ENCODE data around the gene WDR54. TPM values are rescaled to one million over a fixed set of nuclear protein-coding genes. Genes with fewer than 3 reads are reported as not detected.
A peak's percentile ranks its signal among the peaks of the same experiment; 100 is the strongest.
"Not testable (repeated sequence)": the region's sequence is repeated elsewhere in the genome, so short reads cannot be mapped to it uniquely, and the experiment has no call there.

WDR54 gene
- polyA plus RNA-seq, 1 of the 3 experiments (the other 2 are of a cell fraction) = 61.6 TPM

DNA sequence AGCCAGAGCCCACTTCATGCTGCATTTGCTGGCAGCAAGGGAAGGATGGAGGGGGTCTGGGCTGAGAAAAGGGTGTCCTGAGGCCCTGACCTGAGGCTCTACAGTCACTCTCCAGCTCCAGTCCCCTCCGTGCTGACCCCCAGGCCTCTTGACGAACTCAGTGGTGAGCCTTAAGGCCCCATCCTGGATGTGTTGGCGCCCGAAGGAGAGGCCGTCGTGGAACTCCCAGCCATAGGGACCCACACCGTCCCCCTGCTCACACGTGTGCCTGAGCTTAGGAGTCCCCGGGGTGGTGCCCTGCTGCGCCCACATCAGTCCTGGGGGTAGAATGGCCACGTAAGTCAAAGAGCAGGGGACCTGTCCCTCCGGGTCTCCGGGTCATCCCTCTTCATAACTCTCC is 42.9 kb downstream of the WDR54 start (continued):
- TF ChIP-seq, protein P1, sequence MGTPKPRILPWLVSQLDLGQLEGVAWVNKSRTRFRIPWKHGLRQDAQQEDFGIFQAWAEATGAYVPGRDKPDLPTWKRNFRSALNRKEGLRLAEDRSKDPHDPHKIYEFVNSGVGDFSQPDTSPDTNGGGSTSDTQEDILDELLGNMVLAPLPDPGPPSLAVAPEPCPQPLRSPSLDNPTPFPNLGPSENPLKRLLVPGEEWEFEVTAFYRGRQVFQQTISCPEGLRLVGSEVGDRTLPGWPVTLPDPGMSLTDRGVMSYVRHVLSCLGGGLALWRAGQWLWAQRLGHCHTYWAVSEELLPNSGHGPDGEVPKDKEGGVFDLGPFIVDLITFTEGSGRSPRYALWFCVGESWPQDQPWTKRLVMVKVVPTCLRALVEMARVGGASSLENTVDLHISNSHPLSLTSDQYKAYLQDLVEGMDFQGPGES (IDR thresholded peaks at IDR 0.05; ENCODE audit: low read depth, low read length) = no peak
- TF ChIP-seq GABPA (IDR thresholded peaks at IDR 0.05; ENCODE audit: low read depth) = no peak

DNA sequence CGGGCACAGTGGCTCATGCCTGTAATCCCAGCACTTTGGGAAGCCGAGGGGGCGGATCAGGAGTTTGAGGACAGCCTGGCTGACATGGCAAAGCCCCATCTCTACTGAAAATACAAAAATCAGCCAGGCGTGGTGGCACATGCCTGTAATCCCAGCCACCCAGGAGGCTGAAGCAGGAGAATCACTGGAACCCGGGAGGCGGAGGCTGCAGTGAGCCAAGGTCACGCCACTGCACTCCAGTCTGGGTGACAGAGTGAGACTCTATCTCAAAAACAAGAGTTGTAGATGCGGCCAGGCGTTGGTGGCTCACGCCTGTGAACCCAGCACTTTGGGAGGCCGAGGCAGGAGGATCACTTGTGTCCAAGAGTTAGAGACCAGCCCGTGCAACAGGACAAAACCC is 49.2 kb downstream of the WDR54 start:
- not testable (repeated sequence) for H3K9me2 ChIP-seq; H3K4me1 ChIP-seq (ENCODE audit: control insufficient read depth in 1 of 2, insufficient read depth in 2 of 2, low read depth in 1 of 2, low read length in 1 of 2); H3K4me3 ChIP-seq (ENCODE audit: low read depth in 2 of 2, low read length in 1 of 2); H3K27ac ChIP-seq (ENCODE audit: low read depth in 2 of 2, low read length in 1 of 2); DNase-seq; H3K27me3 ChIP-seq (ENCODE audit: insufficient read depth); H3K9me3 ChIP-seq; H2AFZ ChIP-seq (ENCODE audit: low read depth); H3K4me2 ChIP-seq; H4K20me1 ChIP-seq (ENCODE audit: insufficient read depth); H3K9ac ChIP-seq
- Histone ChIP-seq H3K79me2 (ENCODE audit: insufficient read depth) (peaks cover 26% of the 10 kb centered on the region; the same call in 1 of the 2 replicates), H3F3A (replicated peaks; ENCODE audit: insufficient read depth) (peaks cover 39% of the 10 kb centered on the region), H3K36me3 (replicated peaks in 1 of 2; ENCODE audit: control insufficient read depth in 1 of 2, insufficient read depth in 2 of 2, low read length in 1 of 2) (peaks cover 13 to 15% of the 10 kb centered on the region in 2 experiments)
- ChIA-PET POLR2A (interaction anchor here (1.0 to 6.9 kb wide), 4 partner anchors 10 to 30 kb away, joined by 3 to 60 read pairs (median 10); partner anchors contain the start of genes CCDC142, INO80B and WBP1), CTCF (interaction anchor here (1.0 to 2.6 kb wide), 2 partner anchors 12 to 61 kb away, joined by 4 to 20 read pairs; partner anchors contain the start of genes CCDC142 and TTC31)
- 95% methylated on average over 12 of the region's 12 CpGs for WGBS (ENCODE audit: low lambda C conversion rate)

DNA sequence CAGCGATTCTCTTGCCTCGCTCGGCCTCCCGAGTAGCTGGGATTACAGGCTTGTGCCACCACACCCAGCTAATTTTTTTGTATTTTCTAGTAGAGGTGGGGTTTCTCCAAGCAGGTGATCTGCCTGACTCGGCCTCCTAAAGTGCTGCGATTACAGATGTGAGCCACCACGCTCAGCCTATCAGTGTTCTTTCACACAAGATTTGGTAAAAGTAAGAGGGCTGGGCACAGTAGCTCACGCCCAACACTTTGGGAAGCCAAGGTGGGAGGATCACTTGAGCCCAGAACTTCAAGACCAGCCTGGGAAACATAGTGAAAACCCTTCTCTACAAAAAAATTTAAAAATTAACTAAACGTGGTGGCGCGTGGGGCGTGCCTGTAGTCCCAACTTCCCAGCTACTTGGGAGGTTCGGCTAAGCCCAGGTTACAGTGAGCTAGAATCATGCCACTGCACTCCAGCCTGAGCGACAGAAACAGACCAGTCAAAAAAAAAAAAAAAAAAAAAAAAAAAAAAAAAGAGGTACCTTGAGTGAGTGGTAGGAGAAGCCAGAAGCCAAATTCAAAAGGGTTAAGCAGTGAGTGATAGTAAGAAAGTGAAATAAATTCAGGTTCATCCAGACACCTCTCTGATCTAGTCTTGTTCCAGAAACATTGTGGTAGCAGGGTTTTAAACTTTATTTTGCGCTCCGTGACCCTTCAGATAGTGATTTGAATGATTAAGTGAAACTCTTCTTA is 50.0 kb downstream of the WDR54 start:
- DNase-seq = no peak
- CTCF ChIA-PET = interaction anchor here (1.0 to 2.6 kb wide), 2 partner anchors 11 to 60 kb away, joined by 4 to 20 read pairs; partner anchors contain the start of genes CCDC142 and TTC31

More for the DNA sequence above, 50.0 kb downstream of the WDR54 start:
- Histone ChIP-seq H3F3A (replicated peaks; ENCODE audit: insufficient read depth) (peaks cover 39% of the 10 kb centered on the region), H3K27ac (ENCODE audit: low read depth in 2 of 2, low read length in 1 of 2) (peak overlapping the region; percentile 78 to 94), H3K9me2 (no peaks in the 10 kb centered on the region), H3K4me3 (ENCODE audit: low read depth in 2 of 2, low read length in 1 of 2) (peak overlapping the region; percentile 68 to 74), H3K36me3 (replicated peaks in 1 of 2; ENCODE audit: control insufficient read depth in 1 of 2, insufficient read depth in 2 of 2, low read length in 1 of 2) (peaks cover 16 to 19% of the 10 kb centered on the region in 2 experiments), H3K9me3 (no peaks in the 10 kb centered on the region), H3K4me2 (peak overlapping the region; percentile 93), H2AFZ (ENCODE audit: low read depth) (0 out of 2 replicates have a peak overlapping the region, but pooled peaks have one; percentile 81), H4K20me1 (ENCODE audit: insufficient read depth) (no peaks in the 10 kb centered on the region), H3K27me3 (ENCODE audit: insufficient read depth) (no peaks in the 10 kb centered on the region), H3K9ac (peak overlapping the region; percentile 72), H3K4me1 (ENCODE audit: control insufficient read depth in 1 of 2, insufficient read depth in 2 of 2, low read depth in 1 of 2, low read length in 1 of 2) (peaks cover 6 to 7% of the 10 kb centered on the region in 2 experiments; a peak in 2 of 4 replicates), H3K79me2 (ENCODE audit: insufficient read depth) (peaks cover 19% of the 10 kb centered on the region; the same call in 1 of the 2 replicates)
- no peak for TF ChIP-seq EP300 (IDR thresholded peaks at IDR 0.05; ENCODE audit: borderline replicate concordance in 1 of 2, low read depth in 1 of 2, low read length in 1 of 2)
- no peak for TF ChIP-seq FOSL2 (IDR thresholded peaks at IDR 0.05; ENCODE audit: borderline replicate concordance, low read depth)
- TF ChIP-seq FOXM1 (IDR thresholded peaks at IDR 0.05; ENCODE audit: low read depth) = no peak
- no peak for TF ChIP-seq TAF1 (IDR thresholded peaks at IDR 0.05; ENCODE audit: borderline replicate concordance, low read depth, low read length)
- no peak for TF ChIP-seq TCF12 (IDR thresholded peaks at IDR 0.05)
- TF ChIP-seq, protein P2, sequence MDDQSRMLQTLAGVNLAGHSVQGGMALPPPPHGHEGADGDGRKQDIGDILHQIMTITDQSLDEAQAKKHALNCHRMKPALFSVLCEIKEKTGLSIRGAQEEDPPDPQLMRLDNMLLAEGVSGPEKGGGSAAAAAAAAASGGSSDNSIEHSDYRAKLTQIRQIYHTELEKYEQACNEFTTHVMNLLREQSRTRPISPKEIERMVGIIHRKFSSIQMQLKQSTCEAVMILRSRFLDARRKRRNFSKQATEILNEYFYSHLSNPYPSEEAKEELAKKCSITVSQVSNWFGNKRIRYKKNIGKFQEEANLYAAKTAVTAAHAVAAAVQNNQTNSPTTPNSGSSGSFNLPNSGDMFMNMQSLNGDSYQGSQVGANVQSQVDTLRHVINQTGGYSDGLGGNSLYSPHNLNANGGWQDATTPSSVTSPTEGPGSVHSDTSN (IDR thresholded peaks at IDR 0.05) = no peak
- no peak for TF ChIP-seq SIN3A (IDR thresholded peaks at IDR 0.05; ENCODE audit: borderline replicate concordance, low read depth, low read length)
- TF ChIP-seq RFX5 (IDR thresholded peaks at IDR 0.05; ENCODE audit: low read length) = no peak
- no peak for TF ChIP-seq MEF2A (IDR thresholded peaks at IDR 0.05; ENCODE audit: borderline replicate concordance, low read depth)
- TF ChIP-seq NFIC (IDR thresholded peaks at IDR 0.05; ENCODE audit: borderline replicate concordance) = no peak
- TF ChIP-seq YY1 (IDR thresholded peaks at IDR 0.05; ENCODE audit: low read depth) = no peak
- no peak for TF ChIP-seq MXI1 (IDR thresholded peaks at IDR 0.05; ENCODE audit: low read depth, low read length)
- TF ChIP-seq, protein P3, sequence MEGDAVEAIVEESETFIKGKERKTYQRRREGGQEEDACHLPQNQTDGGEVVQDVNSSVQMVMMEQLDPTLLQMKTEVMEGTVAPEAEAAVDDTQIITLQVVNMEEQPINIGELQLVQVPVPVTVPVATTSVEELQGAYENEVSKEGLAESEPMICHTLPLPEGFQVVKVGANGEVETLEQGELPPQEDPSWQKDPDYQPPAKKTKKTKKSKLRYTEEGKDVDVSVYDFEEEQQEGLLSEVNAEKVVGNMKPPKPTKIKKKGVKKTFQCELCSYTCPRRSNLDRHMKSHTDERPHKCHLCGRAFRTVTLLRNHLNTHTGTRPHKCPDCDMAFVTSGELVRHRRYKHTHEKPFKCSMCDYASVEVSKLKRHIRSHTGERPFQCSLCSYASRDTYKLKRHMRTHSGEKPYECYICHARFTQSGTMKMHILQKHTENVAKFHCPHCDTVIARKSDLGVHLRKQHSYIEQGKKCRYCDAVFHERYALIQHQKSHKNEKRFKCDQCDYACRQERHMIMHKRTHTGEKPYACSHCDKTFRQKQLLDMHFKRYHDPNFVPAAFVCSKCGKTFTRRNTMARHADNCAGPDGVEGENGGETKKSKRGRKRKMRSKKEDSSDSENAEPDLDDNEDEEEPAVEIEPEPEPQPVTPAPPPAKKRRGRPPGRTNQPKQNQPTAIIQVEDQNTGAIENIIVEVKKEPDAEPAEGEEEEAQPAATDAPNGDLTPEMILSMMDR (IDR thresholded peaks at IDR 0.05) = no peak
- POLR2A ChIA-PET = interaction anchor here (1.0 to 6.9 kb wide), 4 partner anchors 11 to 30 kb away, joined by 3 to 60 read pairs (median 10); partner anchors contain the start of genes CCDC142, INO80B and WBP1
- WGBS (ENCODE audit: low lambda C conversion rate) = 52% methylated on average over 16 of the region's 16 CpGs
